NB4 (cell line): ENCODE measurements around the gene UBE4B.
"Not testable (repeated sequence)": the region's sequence is repeated elsewhere in the genome, so short reads cannot be mapped to it uniquely, and the experiment has no call there.

Experiments used
- DNase-seq: peaks from one replicate; pipeline ENCODE4 v3.0.0; 2010; ENCODE audit warnings: low read depth
- H3K4me3 ChIP-seq: one replicate; pipeline ENCODE4 v1.5.1; 2011; ENCODE audit warnings: mild to moderate bottlenecking, low read depth, low read length, moderate library complexity
- CTCF ChIP-seq: IDR thresholded peaks from one replicate; pipeline ENCODE4 v1.5.1; 2012; ENCODE audit warnings: low read depth, low read length
- MAX ChIP-seq: IDR thresholded peaks from 2 replicates; pipeline ENCODE4 v1.6.1; 2011; ENCODE audit warnings: low read depth, low read length
- MYC ChIP-seq: IDR thresholded peaks from 2 replicates; pipeline ENCODE4 v1.6.1; 2011; ENCODE audit warnings: low read depth, low read length
- POLR2A ChIP-seq: IDR thresholded peaks from 2 replicates; pipeline ENCODE4 v1.6.1; 2011; ENCODE audit warnings: mild to moderate bottlenecking; ENCODE audit not compliant: insufficient read length; ENCODE audit errors: extremely low read depth

UBE4B gene

GRCh38 chr1:9992910-9993309 lies 39.8 kb upstream of the UBE4B start:
- TF ChIP-seq POLR2A = no peak
- TF ChIP-seq CTCF = no peak
- TF ChIP-seq MAX = no peak
- TF ChIP-seq MYC = no peak
- H3K4me3 ChIP-seq = no peak overlapping the region
- DNase-seq = peak; percentile 30

GRCh38 chr1:9993561-9994075 lies 39.1 kb upstream of the UBE4B start:
- TF ChIP-seq POLR2A (no peak), MYC (no peak), MAX (no peak)
- no peak overlapping the region for H3K4me3 ChIP-seq
- no peak for DNase-seq

GRCh38 chr1:9996624-9997582 lies 35.9 kb upstream of the UBE4B start, which contains the start of gene RBP7:
RBP7 (plus strand) TSS chr1:9997228; CDS start chr1:9997259, 31 bp downstream.
- no peak for TF ChIP-seq POLR2A
- TF ChIP-seq MYC = no peak
- TF ChIP-seq CTCF = no peak
- no peak for TF ChIP-seq MAX

GRCh38 chr1:10001016-10001665 lies 31.6 kb upstream of the UBE4B start:
- DNase-seq = no peak
- no peak for TF ChIP-seq POLR2A
- TF ChIP-seq CTCF = no peak
- no peak for TF ChIP-seq MAX
- no peak for TF ChIP-seq MYC
- no peak overlapping the region for H3K4me3 ChIP-seq

More at GRCh38 chr1:9996624-9997582, 35.9 kb upstream of the UBE4B start, which contains the start of gene RBP7:
- DNase-seq = peak; percentile 18
- H3K4me3 ChIP-seq = no peak within 1 kb of the TSS

GRCh38 chr1:10005248-10005647 lies 27.5 kb upstream of the UBE4B start:
- not testable (repeated sequence) for H3K4me3 ChIP-seq, DNase-seq

- TF ChIP-seq POLR2A (no peak), CTCF (no peak), MAX (no peak), MYC (no peak)
- DNase-seq = no peak
- H3K4me3 ChIP-seq = no peak overlapping the region
These were observed 25.6 kb upstream of the UBE4B start for GRCh38 chr1:10007169-10007568.
